ENCODE measurements around the gene TANGO6.

- TF ChIP-seq CTCF (IDR thresholded peaks at IDR 0.05) (no peak), EZH2phosphoT487 (IDR thresholded peaks at IDR 0.05) (no peak), EZH2 (IDR thresholded peaks at IDR 0.05) (no peak)
Measured at GRCh38 chr16:68940816-68941215, 97.5 kb downstream of the TANGO6 start.
